Suppressor macrophage (primary cell): Measurements from ENCODE around the gene ACAD11.
"Not testable (repeated sequence)": the region's sequence is repeated elsewhere in the genome, so short reads cannot be mapped to it uniquely, and the experiment has no call there.

Experiments used
- DNase-seq, 4 experiments: peaks; one replicate each; pipeline ENCODE4 v3.0.0-alpha.2; 2020 to 2022

ACAD11 gene

DNA sequence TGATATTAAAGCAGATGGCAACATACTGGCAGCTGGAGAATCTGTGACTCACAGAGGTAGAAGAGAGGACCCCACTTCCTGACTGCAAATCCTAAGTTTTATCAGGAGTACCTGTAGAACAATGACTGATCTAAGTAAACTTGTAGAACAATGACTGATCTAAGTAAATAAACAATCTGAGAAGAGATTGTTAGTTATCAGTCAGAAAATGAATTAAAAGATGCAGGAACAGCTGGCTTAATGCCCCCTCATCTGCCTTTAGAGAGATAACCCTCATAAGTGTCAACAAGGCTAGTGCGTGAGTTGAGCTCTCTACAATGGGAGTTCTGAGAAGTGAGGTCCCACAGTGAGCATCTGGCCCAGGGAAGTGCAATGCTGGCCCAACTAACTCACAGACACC is 14.6 kb downstream of the ACAD11 start:
- DNase-seq = no peak

DNA sequence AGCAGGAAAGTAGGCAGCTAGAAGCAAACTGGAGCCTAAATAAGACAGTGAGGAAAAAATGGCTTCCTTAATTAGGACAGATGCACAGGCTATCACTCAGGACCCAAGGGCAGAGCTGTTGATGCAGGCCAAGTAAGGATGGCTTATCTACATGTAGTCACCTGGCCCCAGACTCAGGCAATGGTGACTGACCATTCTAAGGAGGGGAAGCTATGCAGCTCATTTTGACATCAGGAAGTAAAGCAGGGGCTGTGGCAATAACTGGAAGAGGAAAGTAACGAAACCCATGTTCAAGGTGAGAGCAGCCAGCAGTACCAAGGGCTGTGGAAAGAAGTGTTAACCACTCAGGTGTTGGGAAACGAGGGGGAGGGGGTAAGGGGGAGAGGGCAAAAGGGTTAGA is 16.2 kb downstream of the ACAD11 start:
- DNase-seq = no peak

GRCh38 chr3:132642539-132642847 is 17.1 kb downstream of the ACAD11 start:
- no peak for DNase-seq

GRCh38 chr3:132641837-132642538 is 17.6 kb downstream of the ACAD11 start:
- DNase-seq = peak in 2 of 4 experiments; percentile 69 to 78

DNA sequence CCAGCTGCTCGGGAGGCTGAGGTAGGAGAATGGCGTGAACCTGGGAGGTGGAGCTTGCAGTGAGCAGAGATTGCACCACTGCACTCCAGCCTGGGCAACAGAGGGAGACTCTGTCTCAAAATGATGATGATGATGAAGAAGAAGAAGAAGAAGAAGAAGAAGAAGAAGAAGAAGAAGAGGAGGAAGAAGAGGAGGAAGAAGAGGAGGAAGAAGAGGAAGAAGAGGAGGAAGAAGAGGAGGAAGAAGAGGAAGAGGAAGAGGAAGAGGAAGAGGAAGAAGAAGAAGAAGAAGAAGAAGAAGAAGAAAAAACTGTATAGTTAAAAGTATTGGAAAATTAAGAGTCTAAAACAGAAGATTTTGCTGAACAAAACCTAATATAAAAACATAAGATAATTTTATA is 18.2 kb downstream of the ACAD11 start:
- not testable (repeated sequence) for DNase-seq

DNA sequence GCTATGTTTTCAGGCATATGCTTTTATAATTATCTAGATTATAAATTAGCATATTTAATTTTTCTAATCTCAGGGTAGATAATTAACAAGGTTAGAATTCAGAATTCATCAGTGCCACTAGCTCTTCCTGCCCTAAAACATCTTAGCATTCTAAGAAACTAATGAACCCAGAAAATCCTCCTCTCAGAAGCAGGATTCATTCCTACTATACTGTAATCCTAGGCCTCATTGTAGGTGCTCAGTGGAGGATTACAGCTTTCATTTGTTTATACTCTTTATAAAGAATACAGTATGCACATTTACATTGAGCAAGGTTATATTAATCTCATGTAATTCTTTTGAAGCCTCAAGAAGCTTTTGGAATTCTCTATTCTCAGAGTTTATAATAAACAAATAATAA is 20.9 kb downstream of the ACAD11 start:
- DNase-seq = no peak

DNA sequence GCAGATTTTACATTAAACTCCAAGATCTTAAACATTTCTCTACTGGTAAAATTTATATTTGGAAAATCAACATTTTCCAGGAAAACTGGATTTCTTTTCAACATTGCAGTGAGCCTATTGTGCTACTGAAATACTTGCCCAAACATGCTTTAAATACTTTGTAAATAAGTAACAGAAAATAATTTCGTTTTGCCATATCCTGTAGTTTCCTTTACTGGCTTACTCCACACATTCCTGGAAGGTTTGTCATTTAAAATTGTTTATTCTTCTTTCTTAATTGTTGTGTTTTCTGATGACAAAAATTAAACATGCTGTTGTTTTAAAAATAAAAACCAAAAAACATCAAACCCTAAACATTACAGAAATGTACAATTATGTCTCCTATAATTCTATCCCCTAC is 22.0 kb downstream of the ACAD11 start:
- DNase-seq = no peak

DNA sequence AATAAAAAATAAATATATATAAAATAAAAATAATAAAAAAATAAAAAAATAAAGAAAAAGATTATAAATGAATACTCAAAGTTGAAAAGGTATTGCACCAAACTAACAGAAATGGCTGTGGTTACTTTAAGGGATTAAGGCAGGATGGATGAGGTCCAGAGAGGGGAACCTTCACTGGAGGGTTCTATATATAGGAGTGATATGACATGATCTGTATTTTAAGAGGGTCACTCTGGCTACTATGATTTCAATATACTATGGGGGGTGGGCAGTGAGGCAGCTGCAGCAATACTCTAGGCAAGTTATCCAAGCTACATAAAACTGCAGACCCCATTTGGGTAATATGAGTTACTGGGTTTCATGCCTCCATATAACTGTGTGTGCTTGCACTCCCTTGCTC is 24.6 kb downstream of the ACAD11 start:
- DNase-seq = no peak

DNA sequence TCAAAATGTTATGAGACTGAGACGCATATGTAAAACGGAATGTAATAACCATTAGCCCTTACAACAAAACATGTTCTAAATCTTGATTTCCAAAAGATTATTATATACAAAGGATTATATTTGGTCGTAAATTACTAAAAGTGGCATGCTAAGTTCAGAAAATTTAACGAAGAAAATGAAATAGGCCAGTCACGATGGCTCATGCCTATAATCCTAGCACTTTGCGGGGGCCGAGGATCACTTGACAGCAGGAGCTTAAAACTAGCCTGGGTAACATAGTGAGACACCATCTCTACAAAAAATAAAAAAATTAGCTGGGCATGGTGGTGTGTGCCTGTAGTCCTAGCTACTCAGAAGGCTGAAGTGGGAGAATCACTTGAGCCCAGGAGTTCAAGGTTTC is 29.0 kb downstream of the ACAD11 start:
- no peak for DNase-seq

DNA sequence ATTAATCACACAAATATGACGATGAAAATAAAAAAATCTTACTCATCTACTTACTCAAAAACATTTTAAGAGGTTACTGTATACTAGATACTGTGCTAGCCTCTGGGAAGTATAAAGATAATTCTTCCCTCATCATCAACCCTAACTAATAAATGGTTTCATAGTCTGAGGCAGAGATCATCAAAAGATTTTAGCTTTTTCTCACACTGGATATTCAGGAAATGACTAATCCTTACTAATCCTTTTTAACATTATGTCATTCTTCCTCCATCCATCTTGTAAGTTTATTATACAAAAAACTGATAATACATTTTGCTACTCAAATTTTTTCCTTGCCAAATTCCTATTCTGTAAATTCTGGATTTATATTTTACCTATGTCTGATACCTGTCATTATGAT is 29.7 kb downstream of the ACAD11 start:
- DNase-seq = peak in 2 of 4 experiments; percentile 23 to 39

DNA sequence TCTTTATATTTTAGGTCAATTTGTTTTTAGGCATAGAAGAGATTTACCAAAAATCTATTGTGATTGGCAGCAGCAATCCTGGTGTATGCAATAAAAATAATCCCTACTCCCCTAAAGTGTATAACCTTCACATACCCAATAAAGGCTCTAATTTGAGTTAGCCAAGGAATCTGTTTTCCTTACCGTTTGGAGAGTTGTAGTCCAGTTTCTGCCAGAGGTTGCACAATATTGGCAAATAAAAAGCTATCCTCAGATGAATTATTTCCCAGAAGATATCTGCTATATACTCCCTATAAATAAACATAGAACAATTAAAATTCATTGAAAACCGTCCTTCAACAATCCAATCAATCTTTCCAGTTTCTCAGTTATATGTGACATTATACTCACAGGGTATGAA is 31.5 kb downstream of the ACAD11 start:
- no peak for DNase-seq

GRCh38 chr3:132626955-132627354 is 32.7 kb downstream of the ACAD11 start:
- no peak for DNase-seq

- DNase-seq = peak in 2 of 4 experiments; percentile 12 to 13
These were observed 34.0 kb downstream of the ACAD11 start for GRCh38 chr3:132625613-132626012.

DNA sequence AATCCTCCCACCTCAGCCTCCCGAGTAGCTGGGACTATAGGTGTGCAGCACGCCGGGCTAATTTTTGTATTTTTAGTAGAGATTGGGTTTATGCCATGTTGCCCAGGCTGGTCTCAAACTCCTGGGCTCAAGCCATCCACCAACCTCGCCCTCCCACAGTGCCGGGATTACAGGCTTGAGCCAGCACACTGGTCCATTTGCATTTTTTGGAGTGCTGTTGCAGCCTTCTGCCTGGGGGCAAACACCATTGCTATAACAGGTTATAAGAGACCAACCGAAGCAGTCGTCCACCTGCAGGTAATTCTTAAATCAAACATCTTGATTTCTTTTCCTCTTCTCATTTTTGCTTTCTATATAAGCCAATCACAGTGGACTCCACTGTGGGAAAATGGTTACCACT is 34.8 kb downstream of the ACAD11 start:
- no peak for DNase-seq

GRCh38 chr3:132623646-132624045 is 36.0 kb downstream of the ACAD11 start:
- DNase-seq = no peak

DNA sequence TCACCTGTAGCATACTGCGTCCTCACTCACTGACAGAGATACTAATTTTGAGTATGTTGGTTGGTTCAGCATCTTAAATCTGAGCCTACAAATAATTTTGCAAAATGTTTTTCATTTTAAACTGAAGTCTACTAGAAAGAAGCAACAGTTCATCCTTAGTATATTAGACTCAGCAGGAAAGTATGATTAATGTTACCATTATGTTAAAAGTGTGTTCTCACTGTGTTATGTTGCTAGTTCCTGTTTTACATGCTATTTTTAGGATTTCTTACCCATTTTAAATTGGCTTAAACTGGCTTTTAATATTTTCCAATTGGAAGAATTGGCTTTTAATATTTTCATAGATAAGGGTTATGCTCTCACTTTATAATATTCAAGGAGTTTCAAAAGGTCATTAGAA is 36.8 kb downstream of the ACAD11 start:
- peak in 2 of 4 experiments; percentile 25 to 50 for DNase-seq

DNA sequence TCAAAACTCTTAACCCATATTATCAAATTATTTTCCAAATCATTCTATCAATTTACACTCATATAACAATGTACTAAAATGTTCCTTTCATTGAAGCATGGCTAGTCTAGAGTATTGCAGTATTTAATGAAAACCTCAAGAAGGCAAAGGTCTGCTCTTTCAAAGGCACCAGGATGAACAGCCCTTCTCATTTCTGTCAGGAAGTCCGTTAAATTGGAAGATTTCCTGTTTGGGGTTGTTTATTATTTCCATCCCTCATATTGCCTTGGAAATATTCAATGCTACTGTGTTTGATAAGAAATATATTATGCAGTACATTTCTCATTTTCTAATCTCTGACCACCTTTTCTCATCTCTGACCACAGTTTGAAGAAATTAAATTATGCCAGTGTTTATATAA is 37.5 kb downstream of the ACAD11 start:
- no peak for DNase-seq

GRCh38 chr3:132616780-132617179 is 42.8 kb downstream of the ACAD11 start:
- DNase-seq = no peak

DNA sequence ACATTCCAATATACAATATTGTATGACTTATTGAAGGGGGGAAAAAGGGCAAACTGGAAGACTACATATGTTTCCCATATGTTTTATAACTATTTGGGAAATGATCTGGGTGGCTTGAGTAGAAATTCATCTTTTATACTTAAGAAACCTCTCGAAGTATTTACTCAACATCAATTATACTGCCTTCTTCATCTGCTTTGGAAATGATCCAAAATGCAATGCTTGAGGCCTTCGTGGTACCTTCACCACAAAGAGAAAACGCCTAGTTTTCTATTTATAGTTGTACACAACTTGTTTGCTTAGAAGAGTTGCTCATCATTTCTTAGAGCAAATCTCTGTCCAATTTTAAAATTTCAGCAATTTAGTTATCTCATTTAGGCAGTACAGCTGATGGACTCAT is 43.7 kb downstream of the ACAD11 start:
- DNase-seq = no peak

DNA sequence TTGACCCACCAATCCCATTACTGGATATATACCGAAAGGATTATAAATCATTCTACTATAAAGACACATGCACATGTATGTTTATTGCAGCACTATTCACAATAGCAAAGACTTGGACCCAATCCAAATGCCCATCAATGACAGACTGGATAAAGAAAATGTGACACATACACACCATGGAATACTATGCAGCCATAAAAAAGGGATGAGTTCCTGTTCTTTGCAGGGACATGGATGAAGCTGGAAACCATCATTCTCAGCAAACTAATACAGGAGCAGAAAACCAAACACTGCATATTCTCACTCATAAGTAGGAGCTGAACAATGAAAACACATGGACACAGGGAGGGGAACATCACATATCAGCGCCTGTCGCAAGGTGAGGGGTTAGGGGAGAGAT is 44.3 kb downstream of the ACAD11 start:
- not testable (repeated sequence) for DNase-seq

GRCh38 chr3:132606620-132607019 is 53.0 kb downstream of the ACAD11 start:
- DNase-seq = not testable (repeated sequence)

GRCh38 chr3:132606085-132606484 is 53.5 kb downstream of the ACAD11 start:
- DNase-seq = no peak

GRCh38 chr3:132605374-132605792 is 54.2 kb downstream of the ACAD11 start:
- DNase-seq = no peak

DNA sequence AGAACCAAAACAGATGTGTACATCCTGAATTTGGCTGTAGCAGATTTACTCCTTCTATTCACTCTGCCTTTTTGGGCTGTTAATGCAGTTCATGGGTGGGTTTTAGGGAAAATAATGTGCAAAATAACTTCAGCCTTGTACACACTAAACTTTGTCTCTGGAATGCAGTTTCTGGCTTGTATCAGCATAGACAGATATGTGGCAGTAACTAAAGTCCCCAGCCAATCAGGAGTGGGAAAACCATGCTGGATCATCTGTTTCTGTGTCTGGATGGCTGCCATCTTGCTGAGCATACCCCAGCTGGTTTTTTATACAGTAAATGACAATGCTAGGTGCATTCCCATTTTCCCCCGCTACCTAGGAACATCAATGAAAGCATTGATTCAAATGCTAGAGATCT is 59.0 kb downstream of the ACAD11 start:
- DNase-seq = not testable (repeated sequence)

DNA sequence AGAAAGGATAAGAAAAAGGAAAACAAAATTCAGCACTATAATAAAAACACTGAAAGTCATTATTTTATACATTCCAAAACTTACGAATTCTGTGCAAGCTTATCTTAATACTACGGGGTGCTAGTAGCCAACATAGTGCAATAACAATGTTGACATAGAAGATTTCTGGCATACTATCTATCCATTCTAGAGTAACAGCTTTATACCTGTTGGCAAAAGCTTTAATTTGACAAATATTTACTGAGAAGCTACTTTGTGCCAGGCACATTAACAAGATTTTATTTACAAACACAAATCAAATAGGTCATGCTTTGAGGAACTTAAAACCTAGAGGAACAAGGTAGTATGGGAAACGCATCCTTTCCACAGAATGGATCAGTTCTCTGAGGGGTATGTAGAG is 61.4 kb downstream of the ACAD11 start:
- no peak for DNase-seq
